Calu3 (cell line): ENCODE results near the gene SPIRE1. TPM values are rescaled to one million over a fixed set of nuclear protein-coding genes. Genes with fewer than 3 reads are reported as not detected.
"Not testable (repeated sequence)": the region's sequence is repeated elsewhere in the genome, so short reads cannot be mapped to it uniquely, and the experiment has no call there.

ENCODE experiments used
- BruUV-seq: library from RNA; stranded (reverse); fragments of 400-500 nt; replicated peaks from 2 replicates; lab custom pipeline; 2021; lab: Mats Ljungman, UMichigan
- CTCF ChIA-PET: fragments of 300-600 bp; sonication (Branson Sonifier 250); formaldehyde crosslinking; loops from one replicate; lab custom pipeline; 2022; ENCODE audit warnings: antibody characterized with exemption; lab: Charles Lee
- DNase-seq: peaks from one replicate; pipeline ENCODE4 v3.0.0; 2022
- H3K27ac Mint-ChIP-seq: one replicate; pipeline ENCODE4 v1.8.0; 2022; ENCODE audit warnings: mixed read lengths; ENCODE audit not compliant: unreplicated experiment
- H3K27me3 Mint-ChIP-seq: one replicate; pipeline ENCODE4 v1.8.0; 2022; ENCODE audit warnings: mixed read lengths; ENCODE audit not compliant: unreplicated experiment
- H3K36me3 Mint-ChIP-seq: one replicate; pipeline ENCODE4 v1.8.0; 2022; ENCODE audit warnings: mild to moderate bottlenecking, moderate library complexity, mixed read lengths; ENCODE audit not compliant: insufficient read depth, unreplicated experiment
- H3K4me1 Mint-ChIP-seq: one replicate; pipeline ENCODE4 v1.8.0; 2022; ENCODE audit warnings: mild to moderate bottlenecking, low read depth, mixed read lengths; ENCODE audit not compliant: unreplicated experiment
- H3K4me3 Mint-ChIP-seq: one replicate; pipeline ENCODE4 v1.8.0; 2022; ENCODE audit warnings: mild to moderate bottlenecking, low read depth, moderate library complexity, mixed read lengths; ENCODE audit not compliant: unreplicated experiment
- H3K9me3 Mint-ChIP-seq: one replicate; pipeline ENCODE4 v1.8.0; 2022; ENCODE audit warnings: low read depth, mixed read lengths; ENCODE audit not compliant: unreplicated experiment
- intact Hi-C: fragments of 100-400 bp; cut with micrococcal nuclease; formaldehyde crosslinking; loops from one replicate; pipeline ENCODE4 v1.10.0; 2022; ENCODE audit not compliant: unreplicated experiment
- total RNA-seq: library from RNA; stranded (reverse); gene quantifications from 2 replicates; pipeline ENCODE4 v1.2.3, GENCODE V29; 2022
- TF ChIP-seq, protein P1 (sequence below): fragments of 200-600 bp; IDR thresholded peaks from one replicate; pipeline ENCODE4 v1.8.0; 2022; ENCODE audit warnings: antibody characterized with exemption; ENCODE audit not compliant: unreplicated experiment

SPIRE1 gene
- total RNA-seq, 1 experiment from 2014 or later = 98.6 TPM

DNA sequence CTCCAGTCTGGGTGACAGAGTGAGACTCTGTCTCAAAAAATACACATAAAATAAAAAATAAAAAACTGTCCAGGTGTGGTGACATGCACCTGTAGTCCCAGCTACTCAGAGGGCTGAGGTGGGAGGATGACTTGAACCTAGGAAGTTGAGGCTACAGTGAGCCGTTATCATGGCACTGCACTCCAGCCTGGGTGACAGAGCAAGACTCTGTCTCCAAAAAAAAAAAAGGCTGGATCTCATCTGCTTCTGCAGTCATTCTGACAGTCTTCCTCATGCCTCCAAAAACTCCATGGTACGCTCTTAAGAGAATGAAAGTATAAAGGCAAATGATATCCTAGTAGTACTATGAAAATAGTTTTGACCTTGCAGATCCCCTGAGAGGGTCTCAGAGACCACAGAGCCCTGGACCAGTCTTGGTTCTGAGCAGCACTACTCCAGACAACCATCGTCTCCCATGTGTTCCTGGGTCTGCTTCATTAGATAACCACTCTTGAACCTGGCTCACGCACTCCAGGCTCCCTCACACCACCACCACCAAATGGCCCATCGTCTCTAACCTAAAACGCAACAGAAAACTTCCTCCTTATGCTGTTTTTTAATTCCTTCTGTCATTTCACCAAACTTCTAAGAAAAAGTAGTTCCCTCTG lies 26.0 kb downstream of the SPIRE1 start:
- peaks cover 37% of the 10 kb centered on the region for H3K4me1 Mint-ChIP-seq
- no peaks in the 10 kb centered on the region for H3K27me3 Mint-ChIP-seq
- H3K4me3 Mint-ChIP-seq = no peak overlapping the region
- H3K9me3 Mint-ChIP-seq = peaks cover 2% of the 10 kb centered on the region
- no TSS peak for BruUV-seq
- TF ChIP-seq, protein P1, sequence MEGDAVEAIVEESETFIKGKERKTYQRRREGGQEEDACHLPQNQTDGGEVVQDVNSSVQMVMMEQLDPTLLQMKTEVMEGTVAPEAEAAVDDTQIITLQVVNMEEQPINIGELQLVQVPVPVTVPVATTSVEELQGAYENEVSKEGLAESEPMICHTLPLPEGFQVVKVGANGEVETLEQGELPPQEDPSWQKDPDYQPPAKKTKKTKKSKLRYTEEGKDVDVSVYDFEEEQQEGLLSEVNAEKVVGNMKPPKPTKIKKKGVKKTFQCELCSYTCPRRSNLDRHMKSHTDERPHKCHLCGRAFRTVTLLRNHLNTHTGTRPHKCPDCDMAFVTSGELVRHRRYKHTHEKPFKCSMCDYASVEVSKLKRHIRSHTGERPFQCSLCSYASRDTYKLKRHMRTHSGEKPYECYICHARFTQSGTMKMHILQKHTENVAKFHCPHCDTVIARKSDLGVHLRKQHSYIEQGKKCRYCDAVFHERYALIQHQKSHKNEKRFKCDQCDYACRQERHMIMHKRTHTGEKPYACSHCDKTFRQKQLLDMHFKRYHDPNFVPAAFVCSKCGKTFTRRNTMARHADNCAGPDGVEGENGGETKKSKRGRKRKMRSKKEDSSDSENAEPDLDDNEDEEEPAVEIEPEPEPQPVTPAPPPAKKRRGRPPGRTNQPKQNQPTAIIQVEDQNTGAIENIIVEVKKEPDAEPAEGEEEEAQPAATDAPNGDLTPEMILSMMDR = no peak
- CTCF ChIA-PET = no interaction called here
- no peak for DNase-seq
- H3K36me3 Mint-ChIP-seq = peaks cover 26% of the 10 kb centered on the region
- intact Hi-C loops = no loop called here
- H3K27ac Mint-ChIP-seq = peak overlapping the region; percentile 59

DNA sequence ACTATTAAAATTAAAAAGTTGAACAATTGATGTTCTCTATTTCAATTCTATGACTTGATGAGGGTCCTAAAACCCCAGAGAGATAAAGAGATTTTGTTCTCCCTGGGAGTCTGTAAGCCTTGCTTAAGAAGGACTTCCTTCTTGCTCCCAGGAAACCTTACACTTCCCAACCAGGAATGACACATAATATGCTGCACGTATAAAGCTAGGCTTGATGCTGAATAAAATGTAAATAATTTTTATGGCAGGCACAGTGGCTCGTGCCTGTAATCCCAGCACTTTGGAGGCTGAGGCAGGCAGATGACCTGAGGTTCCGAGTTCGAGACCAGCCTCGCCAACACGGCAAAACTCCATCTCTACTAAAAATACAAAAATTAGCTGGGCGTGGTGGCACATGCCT lies 27.8 kb downstream of the SPIRE1 start:
- H3K4me1 Mint-ChIP-seq = peaks cover 40% of the 10 kb centered on the region
- no peak overlapping the region for H3K27ac Mint-ChIP-seq
- H3K4me3 Mint-ChIP-seq = no peak overlapping the region
- DNase-seq = no peak
- CTCF ChIA-PET = no interaction called here
- peaks cover 4% of the 10 kb centered on the region for H3K9me3 Mint-ChIP-seq
- H3K27me3 Mint-ChIP-seq = no peaks in the 10 kb centered on the region
- BruUV-seq = no TSS peak
- H3K36me3 Mint-ChIP-seq = peaks cover 40% of the 10 kb centered on the region
- TF ChIP-seq, protein P1 = no peak
- intact Hi-C loops = no loop called here

DNA sequence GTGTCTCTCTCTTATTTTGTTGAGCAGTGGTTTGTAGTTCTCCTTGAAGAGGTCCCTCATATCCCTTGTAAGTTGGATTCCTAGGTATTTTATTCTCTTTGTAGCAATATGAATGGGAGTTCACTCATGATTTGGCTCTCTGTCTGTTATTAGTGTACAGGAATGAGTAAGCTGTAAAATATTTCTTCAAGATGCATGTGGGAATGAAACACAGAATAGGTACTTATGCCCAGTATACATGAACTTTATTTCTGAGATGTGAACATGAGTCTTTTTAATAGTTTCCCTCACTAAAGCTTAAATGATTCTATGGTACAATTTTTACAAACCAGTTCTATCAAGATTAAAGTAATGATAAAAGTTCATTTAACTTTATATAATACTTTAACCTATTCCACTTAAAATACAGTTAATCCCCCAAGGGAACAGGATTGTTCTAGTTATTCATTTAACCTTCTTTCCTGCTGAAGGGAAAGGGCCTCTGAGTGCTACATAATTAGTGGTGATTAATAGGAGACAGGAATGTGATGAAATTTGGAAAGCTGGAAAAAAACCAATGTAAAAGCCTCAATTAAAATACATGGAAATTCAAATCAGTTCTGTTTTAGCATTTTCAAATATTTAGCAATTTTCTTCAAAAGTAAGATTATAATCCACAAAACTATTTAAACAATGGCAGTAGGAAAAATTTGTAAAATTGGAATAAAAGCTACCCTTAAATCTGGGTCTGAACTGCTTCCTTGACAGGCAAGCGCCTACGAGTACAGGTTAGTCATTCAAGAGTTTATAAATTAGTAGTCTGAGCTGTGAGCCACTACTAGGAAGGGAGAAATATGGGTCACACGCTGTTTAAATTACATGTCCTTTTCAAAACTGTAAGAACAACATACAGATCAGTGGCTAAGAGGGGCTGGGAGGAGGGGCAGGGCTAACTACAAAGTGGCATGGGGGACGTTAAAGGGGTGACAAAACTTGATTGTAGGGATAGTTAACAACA lies 28.9 kb downstream of the SPIRE1 start:
- Mint-ChIP-seq H3K4me1 (peaks cover 44% of the 10 kb centered on the region), H3K9me3 (peaks cover 4% of the 10 kb centered on the region), H3K4me3 (peak overlapping the region; percentile 43), H3K36me3 (peaks cover 33% of the 10 kb centered on the region), H3K27ac (peak overlapping the region; percentile 86), H3K27me3 (no peaks in the 10 kb centered on the region)
- CTCF ChIA-PET = interaction anchor here (0.6 to 1.5 kb wide), 5 partner anchors 9 to 188 kb away, joined by 3 to 6 read pairs (median 4); no protein-coding TSS in a partner anchor
- DNase-seq = no peak
- intact Hi-C loops = no loop called here
- no TSS peak for BruUV-seq
- TF ChIP-seq, protein P1 = no peak

DNA sequence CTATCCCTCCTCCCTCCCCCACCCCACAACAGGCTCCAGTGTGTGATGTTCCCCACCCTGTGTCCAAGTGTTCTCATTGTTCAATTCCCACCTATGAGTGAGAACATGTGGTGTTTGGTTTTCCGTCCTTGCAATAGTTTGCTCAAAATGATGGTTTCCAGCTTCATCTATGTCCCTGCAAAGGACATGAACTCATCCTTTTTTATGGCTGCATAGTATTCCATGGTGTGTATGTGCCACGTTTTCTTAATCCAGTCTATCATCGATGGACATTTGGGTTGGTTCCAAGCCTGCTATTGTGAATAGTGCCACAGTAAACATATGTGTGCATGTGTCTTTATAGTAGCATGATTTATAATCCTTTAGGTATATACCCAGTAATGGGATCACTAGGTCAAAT lies 30.7 kb downstream of the SPIRE1 start:
- H3K4me3 Mint-ChIP-seq, DNase-seq, intact Hi-C loops, CTCF ChIA-PET, H3K9me3 Mint-ChIP-seq, H3K27me3 Mint-ChIP-seq, H3K27ac Mint-ChIP-seq, BruUV-seq: not testable (repeated sequence)
- peaks cover 39% of the 10 kb centered on the region for H3K4me1 Mint-ChIP-seq
- peaks cover 28% of the 10 kb centered on the region for H3K36me3 Mint-ChIP-seq
